ENCODE data around the gene LRCOL1. TPM values are rescaled to one million over a fixed set of nuclear protein-coding genes. Genes with fewer than 3 reads are reported as not detected.

LRCOL1 gene
- total RNA-seq, 2 donors from 2014 or later = not detected

DNA sequence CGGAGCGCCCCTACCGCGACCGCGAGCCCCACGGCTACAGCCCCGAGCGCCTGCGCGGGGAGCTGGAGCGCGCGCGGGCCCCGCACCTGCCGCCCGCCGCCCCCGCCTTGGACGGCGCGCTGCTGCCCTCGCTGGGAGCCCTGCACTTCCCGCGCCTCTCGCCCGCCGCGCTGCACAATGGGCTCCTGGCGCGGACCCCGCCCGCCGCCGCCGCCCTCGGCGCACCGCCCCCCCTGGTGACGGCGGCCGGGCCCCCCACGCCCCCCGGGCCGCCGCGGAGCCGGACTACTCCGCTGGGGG, 27.0 kb downstream of the LRCOL1 start:
- Mint-ChIP-seq H3K9me3 (no peaks in the 10 kb centered on the region), H3K36me3 (ENCODE audit: low read depth) (peaks cover 25% of the 10 kb centered on the region), H3K27me3 (ENCODE audit: insufficient read depth) (peaks cover 66% of the 10 kb centered on the region), H3K4me1 (peaks cover 3% of the 10 kb centered on the region), H3K4me3 (peak overlapping the region; percentile 37), H3K27ac (no peak overlapping the region)
- Histone ChIP-seq H3K36me3 (ENCODE audit: control insufficient read depth, insufficient read depth, low read length) (peaks cover under 1% of the 10 kb centered on the region), H3K4me3 (ENCODE audit: low read length) (no peak overlapping the region), H3K4me1 (ENCODE audit: control insufficient read depth, insufficient read depth, low read length) (no peaks in the 10 kb centered on the region), H3K27ac (ENCODE audit: low read depth, low read length) (no peak overlapping the region), H3K9ac (ENCODE audit: extremely low read depth, low read length, poor library complexity, severe bottlenecking) (no peak overlapping the region), H3K27me3 (ENCODE audit: control insufficient read depth, insufficient read depth, low read length, poor library complexity, severe bottlenecking) (peaks cover 73% of the 10 kb centered on the region), H3K9me3 (ENCODE audit: control insufficient read depth, low read length) (no peaks in the 10 kb centered on the region)
- 2% methylated on average over 50 of the region's 50 CpGs; no CpG with 5 or more reads in 1 of the 2 experiments for WGBS, 2 experiments (ENCODE audit: insufficient coverage in 1 of 2, insufficient read length in 1 of 2)
- DNase-seq = no peak
- TF ChIP-seq, protein P1, sequence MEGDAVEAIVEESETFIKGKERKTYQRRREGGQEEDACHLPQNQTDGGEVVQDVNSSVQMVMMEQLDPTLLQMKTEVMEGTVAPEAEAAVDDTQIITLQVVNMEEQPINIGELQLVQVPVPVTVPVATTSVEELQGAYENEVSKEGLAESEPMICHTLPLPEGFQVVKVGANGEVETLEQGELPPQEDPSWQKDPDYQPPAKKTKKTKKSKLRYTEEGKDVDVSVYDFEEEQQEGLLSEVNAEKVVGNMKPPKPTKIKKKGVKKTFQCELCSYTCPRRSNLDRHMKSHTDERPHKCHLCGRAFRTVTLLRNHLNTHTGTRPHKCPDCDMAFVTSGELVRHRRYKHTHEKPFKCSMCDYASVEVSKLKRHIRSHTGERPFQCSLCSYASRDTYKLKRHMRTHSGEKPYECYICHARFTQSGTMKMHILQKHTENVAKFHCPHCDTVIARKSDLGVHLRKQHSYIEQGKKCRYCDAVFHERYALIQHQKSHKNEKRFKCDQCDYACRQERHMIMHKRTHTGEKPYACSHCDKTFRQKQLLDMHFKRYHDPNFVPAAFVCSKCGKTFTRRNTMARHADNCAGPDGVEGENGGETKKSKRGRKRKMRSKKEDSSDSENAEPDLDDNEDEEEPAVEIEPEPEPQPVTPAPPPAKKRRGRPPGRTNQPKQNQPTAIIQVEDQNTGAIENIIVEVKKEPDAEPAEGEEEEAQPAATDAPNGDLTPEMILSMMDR (conservative IDR thresholded peaks at IDR 0.05) = no peak

DNA sequence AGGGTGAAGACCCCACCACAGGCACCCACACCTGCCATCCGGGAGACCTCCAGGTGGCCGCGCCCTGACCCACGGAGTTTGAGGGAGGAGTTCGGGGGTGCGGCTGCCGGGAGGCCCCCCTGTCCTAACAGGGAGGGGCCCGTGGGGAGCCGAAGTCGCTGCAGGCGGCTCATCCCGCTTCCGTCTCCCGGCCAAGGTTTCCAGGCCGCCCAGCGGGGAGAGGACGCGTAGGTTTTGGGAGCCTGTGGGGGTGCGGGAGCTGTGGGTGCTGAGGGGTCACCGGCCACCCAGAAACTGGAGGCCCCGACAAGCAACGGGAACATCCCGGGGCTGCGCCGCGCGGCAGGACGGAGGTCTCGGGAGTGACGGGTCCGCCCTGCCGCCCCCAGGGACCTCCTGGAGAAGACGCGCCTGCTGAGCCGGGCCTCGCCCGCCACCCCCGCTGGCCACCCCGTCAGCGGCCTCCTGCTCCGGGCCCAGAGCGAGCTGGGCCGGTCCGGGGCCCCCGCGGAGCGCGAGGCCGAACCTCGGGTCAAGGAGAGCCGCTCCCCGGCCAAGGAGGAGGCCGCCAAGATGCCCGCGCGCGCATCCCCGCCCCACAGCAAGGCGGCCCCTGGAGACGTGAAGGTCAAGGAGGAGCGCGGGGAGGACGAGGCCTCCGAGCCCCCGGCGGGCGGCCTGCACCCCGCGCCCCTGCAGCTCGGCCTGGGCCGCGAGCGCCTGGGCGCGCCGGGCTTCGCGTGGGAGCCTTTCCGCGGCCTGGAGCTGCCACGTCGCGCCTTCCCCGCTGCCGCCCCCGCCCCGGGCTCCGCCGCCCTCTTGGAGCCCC, 27.6 kb downstream of the LRCOL1 start:
- Mint-ChIP-seq H3K4me3 (peak overlapping the region; percentile 31), H3K4me1 (peaks cover 3% of the 10 kb centered on the region), H3K27ac (no peak overlapping the region), H3K9me3 (no peaks in the 10 kb centered on the region), H3K27me3 (ENCODE audit: insufficient read depth) (peaks cover 61% of the 10 kb centered on the region), H3K36me3 (ENCODE audit: low read depth) (peaks cover 29% of the 10 kb centered on the region)
- peaks cover 6% of the 10 kb centered on the region for H3K36me3 ChIP-seq (ENCODE audit: control insufficient read depth, insufficient read depth, low read length)
- TF ChIP-seq, protein P1 (conservative IDR thresholded peaks at IDR 0.05) = no peak
- H3K9ac ChIP-seq (ENCODE audit: extremely low read depth, low read length, poor library complexity, severe bottlenecking) = no peak overlapping the region
- H3K9me3 ChIP-seq (ENCODE audit: control insufficient read depth, low read length) = no peaks in the 10 kb centered on the region
- DNase-seq = peak; percentile 78
- no peaks in the 10 kb centered on the region for H3K4me1 ChIP-seq (ENCODE audit: control insufficient read depth, insufficient read depth, low read length)
- no peak overlapping the region for H3K4me3 ChIP-seq (ENCODE audit: low read length)
- H3K27me3 ChIP-seq (ENCODE audit: control insufficient read depth, insufficient read depth, low read length, poor library complexity, severe bottlenecking) = peaks cover 67% of the 10 kb centered on the region
- H3K27ac ChIP-seq (ENCODE audit: low read depth, low read length) = no peak overlapping the region
- 9 to 19% methylated on average over 16 to 89 of the region's 89 CpGs for WGBS, 2 experiments (ENCODE audit: insufficient coverage in 1 of 2, insufficient read length in 1 of 2)

DNA sequence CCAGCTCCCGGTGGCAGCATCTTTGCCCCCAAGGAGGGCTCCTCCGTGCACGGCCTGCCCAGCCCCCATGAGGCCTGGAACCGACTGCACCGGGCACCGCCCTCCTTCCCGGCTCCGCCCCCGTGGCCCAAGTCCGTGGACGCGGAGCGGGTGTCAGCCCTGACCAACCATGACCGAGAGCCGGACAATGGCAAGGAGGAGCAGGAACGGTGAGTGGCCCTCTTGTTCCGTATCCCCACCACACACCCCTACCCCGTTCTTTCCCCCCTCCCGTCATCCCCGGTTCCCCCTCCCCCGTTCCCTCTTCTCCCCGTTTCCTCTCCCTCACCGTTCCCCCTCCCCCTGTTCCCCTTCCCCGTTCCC, 28.3 kb downstream of the LRCOL1 start:
- peaks cover 55% of the 10 kb centered on the region for H3K27me3 Mint-ChIP-seq (ENCODE audit: insufficient read depth)
- TF ChIP-seq, protein P1 (conservative IDR thresholded peaks at IDR 0.05) = no peak
- no peak overlapping the region for H3K27ac Mint-ChIP-seq
- Histone ChIP-seq H3K4me1 (ENCODE audit: control insufficient read depth, insufficient read depth, low read length) (no peaks in the 10 kb centered on the region), H3K9me3 (ENCODE audit: control insufficient read depth, low read length) (no peaks in the 10 kb centered on the region), H3K27ac (ENCODE audit: low read depth, low read length) (no peak overlapping the region), H3K27me3 (ENCODE audit: control insufficient read depth, insufficient read depth, low read length, poor library complexity, severe bottlenecking) (peaks cover 60% of the 10 kb centered on the region), H3K4me3 (ENCODE audit: low read length) (no peak overlapping the region), H3K36me3 (ENCODE audit: control insufficient read depth, insufficient read depth, low read length) (peaks cover 9% of the 10 kb centered on the region), H3K9ac (ENCODE audit: extremely low read depth, low read length, poor library complexity, severe bottlenecking) (no peak overlapping the region)
- peak; percentile 83 for DNase-seq
- H3K4me1 Mint-ChIP-seq = peaks cover 3% of the 10 kb centered on the region
- H3K36me3 Mint-ChIP-seq (ENCODE audit: low read depth) = peaks cover 33% of the 10 kb centered on the region
- H3K9me3 Mint-ChIP-seq = no peaks in the 10 kb centered on the region
- WGBS, 2 experiments (ENCODE audit: insufficient coverage in 1 of 2, insufficient read length in 1 of 2) = 19% methylated on average over 16 of the region's 24 CpGs; no CpG with 5 or more reads in 1 of the 2 experiments
- peak overlapping the region; percentile 31 for H3K4me3 Mint-ChIP-seq

Data from endodermal cell (in vitro differentiated cells).